HL-60 (cell line): ENCODE measurements around the gene AGRN.

Source experiments
- DNase-seq, 2 experiments: peaks; one replicate each; pipeline ENCODE4 v3.0.0-alpha.2; 2010 to 2020; ENCODE audit warnings: low read depth in 1 of 2, low spot score in 1 of 2
- H3K27ac ChIP-seq: fragments of 250-450 bp; sonication (Bioruptor Pico); replicated peaks from 2 replicates; pipeline ENCODE4 v1.5.1; 2020; ENCODE audit warnings: mild to moderate bottlenecking, moderate library complexity
- H3K27me3 ChIP-seq: fragments of 250-450 bp; sonication (Bioruptor Pico); 2 replicates; pipeline ENCODE4 v1.5.1; 2021; ENCODE audit warnings: mild to moderate bottlenecking, moderate library complexity; ENCODE audit not compliant: insufficient read depth, poor library complexity, severe bottlenecking
- H3K4me3 ChIP-seq: replicated peaks from 2 replicates; pipeline ENCODE4 v1.5.1; 2011; ENCODE audit warnings: mild to moderate bottlenecking, control low read depth, low read length; ENCODE audit not compliant: insufficient read depth
- GABPA ChIP-seq: IDR thresholded peaks from 2 replicates; pipeline ENCODE4 v1.6.1; 2012; ENCODE audit warnings: low read depth
- POLR2AphosphoS5 ChIP-seq: IDR thresholded peaks from 2 replicates; pipeline ENCODE4 v1.6.1; 2012; ENCODE audit warnings: low read depth
- SPI1 ChIP-seq: IDR thresholded peaks from 2 replicates; pipeline ENCODE4 v1.6.1; 2012; ENCODE audit warnings: low read depth, mild to moderate bottlenecking, borderline replicate concordance
- TF ChIP-seq, protein P1 (sequence below): IDR thresholded peaks from 2 replicates; pipeline ENCODE4 v1.6.1; 2012; ENCODE audit warnings: low read depth; ENCODE audit not compliant: insufficient replicate concordance
- TF ChIP-seq, protein P2 (sequence below): IDR thresholded peaks from one replicate; pipeline ENCODE4 v1.5.1; 2011; ENCODE audit warnings: low read length, control low read depth, inconsistent platforms; ENCODE audit not compliant: insufficient read depth

AGRN gene

DNA sequence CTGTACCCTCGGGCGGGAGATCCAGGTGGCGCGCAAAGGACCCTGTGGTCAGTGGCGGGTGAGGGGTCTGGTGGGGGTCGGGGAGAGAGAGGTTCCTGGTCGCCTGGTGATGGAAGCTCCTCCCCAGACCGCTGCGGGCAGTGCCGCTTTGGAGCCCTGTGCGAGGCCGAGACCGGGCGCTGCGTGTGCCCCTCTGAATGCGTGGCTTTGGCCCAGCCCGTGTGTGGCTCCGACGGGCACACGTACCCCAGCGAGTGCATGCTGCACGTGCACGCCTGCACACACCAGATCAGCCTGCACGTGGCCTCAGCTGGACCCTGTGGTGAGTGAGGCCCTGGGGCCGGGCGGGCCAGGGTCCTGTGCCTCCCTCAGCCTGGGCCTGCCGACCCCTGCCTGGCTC, 23.5 kb downstream of the AGRN start:
- Histone ChIP-seq H3K4me3 (no peak overlapping the region), H3K27ac (no peak overlapping the region), H3K27me3 (peaks cover 10% of the 10 kb centered on the region)
- no peak for DNase-seq
- no peak for TF ChIP-seq GABPA
- TF ChIP-seq, protein P1, sequence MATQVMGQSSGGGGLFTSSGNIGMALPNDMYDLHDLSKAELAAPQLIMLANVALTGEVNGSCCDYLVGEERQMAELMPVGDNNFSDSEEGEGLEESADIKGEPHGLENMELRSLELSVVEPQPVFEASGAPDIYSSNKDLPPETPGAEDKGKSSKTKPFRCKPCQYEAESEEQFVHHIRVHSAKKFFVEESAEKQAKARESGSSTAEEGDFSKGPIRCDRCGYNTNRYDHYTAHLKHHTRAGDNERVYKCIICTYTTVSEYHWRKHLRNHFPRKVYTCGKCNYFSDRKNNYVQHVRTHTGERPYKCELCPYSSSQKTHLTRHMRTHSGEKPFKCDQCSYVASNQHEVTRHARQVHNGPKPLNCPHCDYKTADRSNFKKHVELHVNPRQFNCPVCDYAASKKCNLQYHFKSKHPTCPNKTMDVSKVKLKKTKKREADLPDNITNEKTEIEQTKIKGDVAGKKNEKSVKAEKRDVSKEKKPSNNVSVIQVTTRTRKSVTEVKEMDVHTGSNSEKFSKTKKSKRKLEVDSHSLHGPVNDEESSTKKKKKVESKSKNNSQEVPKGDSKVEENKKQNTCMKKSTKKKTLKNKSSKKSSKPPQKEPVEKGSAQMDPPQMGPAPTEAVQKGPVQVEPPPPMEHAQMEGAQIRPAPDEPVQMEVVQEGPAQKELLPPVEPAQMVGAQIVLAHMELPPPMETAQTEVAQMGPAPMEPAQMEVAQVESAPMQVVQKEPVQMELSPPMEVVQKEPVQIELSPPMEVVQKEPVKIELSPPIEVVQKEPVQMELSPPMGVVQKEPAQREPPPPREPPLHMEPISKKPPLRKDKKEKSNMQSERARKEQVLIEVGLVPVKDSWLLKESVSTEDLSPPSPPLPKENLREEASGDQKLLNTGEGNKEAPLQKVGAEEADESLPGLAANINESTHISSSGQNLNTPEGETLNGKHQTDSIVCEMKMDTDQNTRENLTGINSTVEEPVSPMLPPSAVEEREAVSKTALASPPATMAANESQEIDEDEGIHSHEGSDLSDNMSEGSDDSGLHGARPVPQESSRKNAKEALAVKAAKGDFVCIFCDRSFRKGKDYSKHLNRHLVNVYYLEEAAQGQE = no peak
- TF ChIP-seq, protein P2, sequence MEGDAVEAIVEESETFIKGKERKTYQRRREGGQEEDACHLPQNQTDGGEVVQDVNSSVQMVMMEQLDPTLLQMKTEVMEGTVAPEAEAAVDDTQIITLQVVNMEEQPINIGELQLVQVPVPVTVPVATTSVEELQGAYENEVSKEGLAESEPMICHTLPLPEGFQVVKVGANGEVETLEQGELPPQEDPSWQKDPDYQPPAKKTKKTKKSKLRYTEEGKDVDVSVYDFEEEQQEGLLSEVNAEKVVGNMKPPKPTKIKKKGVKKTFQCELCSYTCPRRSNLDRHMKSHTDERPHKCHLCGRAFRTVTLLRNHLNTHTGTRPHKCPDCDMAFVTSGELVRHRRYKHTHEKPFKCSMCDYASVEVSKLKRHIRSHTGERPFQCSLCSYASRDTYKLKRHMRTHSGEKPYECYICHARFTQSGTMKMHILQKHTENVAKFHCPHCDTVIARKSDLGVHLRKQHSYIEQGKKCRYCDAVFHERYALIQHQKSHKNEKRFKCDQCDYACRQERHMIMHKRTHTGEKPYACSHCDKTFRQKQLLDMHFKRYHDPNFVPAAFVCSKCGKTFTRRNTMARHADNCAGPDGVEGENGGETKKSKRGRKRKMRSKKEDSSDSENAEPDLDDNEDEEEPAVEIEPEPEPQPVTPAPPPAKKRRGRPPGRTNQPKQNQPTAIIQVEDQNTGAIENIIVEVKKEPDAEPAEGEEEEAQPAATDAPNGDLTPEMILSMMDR = no peak
- no peak for TF ChIP-seq SPI1
- no peak for TF ChIP-seq POLR2AphosphoS5

GRCh38 chr1:1043921-1044320, 24.0 kb downstream of the AGRN start:
- Histone ChIP-seq H3K27ac (no peak overlapping the region), H3K27me3 (peaks cover 10% of the 10 kb centered on the region), H3K4me3 (no peak overlapping the region)
- TF ChIP-seq GABPA (no peak), POLR2AphosphoS5 (no peak), SPI1 (no peak)
- TF ChIP-seq, protein P1 = no peak
- no peak for DNase-seq

DNA sequence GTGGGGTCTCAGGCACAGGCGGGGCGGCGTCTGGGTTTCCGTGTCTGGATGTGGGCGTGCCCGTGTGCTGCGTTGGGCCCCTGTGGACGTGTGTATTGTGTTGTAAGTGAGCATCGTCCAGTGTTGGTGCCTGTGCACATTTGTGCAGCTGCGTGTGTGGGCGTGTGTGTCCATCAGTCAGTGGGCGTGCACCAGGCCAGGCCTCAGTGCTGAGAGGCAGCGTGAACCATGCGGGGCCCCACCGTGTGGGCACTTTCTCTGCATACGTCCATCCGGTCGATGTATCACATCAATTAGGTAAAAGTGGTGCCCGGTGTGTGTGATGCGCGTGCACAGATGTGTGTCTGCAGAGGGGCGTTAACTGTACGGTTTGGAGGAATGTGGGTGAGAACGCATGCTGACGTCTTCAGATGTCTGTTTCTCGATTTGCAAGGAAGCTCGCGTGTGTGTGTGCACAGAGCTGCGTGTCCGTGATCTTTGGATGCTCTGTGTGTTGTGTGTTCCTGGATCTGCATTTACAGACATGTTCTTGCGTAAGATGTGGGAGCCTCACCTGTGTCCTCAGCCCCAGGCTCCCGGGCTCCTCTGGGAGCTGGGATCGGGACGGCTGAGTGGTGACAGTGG, 24.6 kb downstream of the AGRN start:
- H3K27me3 ChIP-seq = peaks cover 10% of the 10 kb centered on the region
- H3K4me3 ChIP-seq = no peak overlapping the region
- no peak for TF ChIP-seq SPI1
- TF ChIP-seq POLR2AphosphoS5 = no peak
- TF ChIP-seq, protein P2 = no peak
- TF ChIP-seq, protein P1 = no peak
- no peak for TF ChIP-seq GABPA
- no peak for DNase-seq
- no peak overlapping the region for H3K27ac ChIP-seq
